NCI-H69 (cell line): ENCODE measurements around the gene PAK1.
A peak's percentile ranks its signal among the peaks of the same experiment; 100 is the strongest.
"Not testable (repeated sequence)": the region's sequence is repeated elsewhere in the genome, so short reads cannot be mapped to it uniquely, and the experiment has no call there.

Experiments used
- DNase-seq: peaks from one replicate; lab custom pipeline; 2025; lab: John Stamatoyannopoulos, UW

PAK1 gene

DNA sequence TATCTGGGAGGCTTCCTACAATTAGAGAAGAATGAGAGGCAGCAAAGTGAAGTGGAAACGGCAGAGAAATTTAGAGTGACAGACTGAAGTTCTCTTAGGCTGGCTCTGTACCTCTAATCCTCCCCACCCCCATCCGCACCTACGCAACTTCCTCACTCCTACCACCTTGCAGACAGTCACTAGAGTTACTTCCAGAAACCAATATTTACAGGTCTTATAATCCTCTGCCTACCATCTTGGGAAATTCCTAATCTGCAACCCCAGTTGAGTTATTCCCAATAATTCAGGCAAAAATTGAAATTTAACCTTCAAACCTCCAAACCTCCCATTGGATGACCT is 71.7 kb downstream of the PAK1 start:
- DNase-seq, result peak; percentile 96

DNA sequence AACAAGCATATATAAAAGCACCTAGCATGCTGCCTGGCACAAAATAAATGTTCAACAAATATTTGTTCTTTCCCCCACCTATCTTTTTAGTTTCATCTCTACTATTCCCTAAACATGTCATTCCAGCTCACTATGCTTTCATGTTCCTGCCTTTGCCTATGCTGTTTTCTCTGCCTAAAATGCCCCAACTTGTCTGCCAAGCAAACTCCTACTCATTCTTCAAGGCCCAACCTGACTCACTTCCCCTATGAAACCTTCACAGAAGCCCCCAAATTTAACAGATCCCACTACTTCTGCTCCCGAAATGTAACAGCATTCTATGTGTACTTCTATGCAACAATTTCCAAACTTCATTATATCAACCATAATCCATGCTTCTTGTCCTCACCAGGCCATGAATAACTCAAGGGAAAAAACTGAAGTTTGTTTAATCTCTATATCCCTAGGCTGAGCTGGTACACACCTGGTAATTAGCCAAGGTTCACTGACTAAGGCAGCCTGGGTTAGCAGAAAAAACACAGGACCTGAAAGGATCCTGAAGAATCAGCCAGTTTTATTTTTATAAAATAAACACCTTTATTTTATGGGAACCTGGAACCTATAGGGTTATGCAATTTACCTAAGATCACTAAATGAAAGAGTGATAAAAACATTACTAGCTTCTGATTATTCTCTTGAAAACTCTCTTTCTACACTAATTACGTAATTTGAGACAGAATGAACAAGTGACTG is 72.2 kb downstream of the PAK1 start:
- DNase-seq, result peak; percentile 96

DNA sequence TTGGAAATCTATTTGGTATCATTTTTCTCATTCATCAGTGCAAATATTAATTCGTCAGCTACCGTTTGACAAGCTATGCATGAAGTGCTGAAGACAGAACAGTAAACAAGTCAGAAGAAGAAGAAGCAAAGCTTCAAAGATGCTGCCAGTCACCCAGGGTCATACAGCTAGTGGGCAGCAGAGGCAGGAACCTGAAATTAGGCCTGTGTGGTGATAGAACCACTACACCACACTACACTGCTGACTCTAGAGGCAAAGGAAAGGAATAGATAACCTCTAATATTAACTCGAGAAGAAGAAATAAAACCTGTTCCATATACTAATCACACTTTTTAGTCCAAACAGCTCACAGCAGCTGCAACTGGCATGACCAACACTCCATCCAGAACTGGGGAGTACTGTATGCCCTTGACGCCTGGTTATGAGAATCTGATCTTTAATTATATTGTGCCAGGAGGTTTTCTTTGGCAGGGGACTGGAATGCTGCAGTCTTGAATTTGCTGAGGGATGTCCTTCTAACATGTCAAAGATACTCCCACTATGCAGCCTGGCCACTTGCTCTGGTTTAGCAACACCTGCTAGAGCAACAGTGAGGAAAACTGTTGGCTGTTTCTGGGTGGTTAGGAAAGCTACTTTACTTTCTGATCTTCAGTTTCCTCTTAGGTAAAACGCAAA is 73.0 kb downstream of the PAK1 start:
- peak; percentile 61 for DNase-seq

DNA sequence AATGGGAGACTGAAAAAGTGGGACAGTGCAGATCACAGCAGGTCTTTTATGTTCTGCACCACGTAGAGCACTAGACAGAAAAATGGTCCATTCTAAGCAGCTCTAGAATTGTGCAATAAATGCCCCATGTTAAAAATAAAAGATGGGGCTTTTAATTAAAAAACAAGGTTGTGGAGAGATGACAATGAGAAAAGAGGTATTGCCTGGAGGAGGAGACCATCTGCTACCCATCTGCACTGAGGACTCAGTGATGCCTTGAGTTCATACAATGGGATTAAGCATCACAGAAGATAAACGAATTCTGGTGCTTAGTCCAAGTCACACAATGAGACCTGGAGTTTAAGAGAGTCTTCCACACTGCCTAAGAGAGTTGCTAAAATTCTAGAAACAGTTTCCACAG is 73.6 kb downstream of the PAK1 start:
- peak; percentile 89 for DNase-seq

- DNase-seq, result peak; percentile 60
These were observed 76.3 kb downstream of the PAK1 start for GRCh38 chr11:77397631-77398030.

DNA sequence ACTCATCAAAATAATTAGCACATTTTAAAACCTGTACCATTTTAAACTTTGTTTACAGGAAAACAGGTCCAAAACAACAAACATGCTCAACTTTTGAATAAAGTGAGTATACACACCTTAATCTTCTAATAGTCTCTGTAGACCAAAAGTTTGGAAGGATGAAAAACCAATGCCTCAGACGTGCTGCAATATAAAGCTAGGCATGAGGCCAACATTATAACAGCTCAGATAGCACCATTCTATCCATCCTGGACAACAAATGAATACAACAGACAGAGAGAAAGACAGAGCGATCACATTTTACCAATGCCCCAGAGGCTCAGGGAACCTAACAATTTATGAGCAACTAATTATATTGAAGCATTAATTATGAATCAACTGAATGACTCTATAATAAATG is 77.0 kb downstream of the PAK1 start:
- peak; percentile 83 for DNase-seq

DNA sequence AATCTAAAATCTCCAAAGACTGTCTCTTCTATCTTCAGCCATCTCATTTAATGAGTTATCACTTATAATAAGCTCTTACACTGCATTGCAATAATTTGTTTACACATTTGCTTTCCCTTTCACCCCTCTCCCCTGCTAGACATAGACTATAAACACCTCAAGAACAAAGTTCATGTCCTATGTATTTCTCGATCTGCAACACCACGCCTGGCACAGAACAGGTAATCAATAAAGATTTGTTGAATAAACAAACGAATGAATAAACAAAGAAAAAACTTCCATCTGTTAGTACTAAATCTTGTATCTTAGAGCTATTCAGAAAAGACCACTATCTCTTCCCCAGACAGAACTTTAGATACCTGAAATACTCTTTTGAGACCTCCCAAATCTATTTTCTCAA is 77.6 kb downstream of the PAK1 start:
- no peak for DNase-seq

- peak; percentile 61 for DNase-seq
These were observed 78.3 kb downstream of the PAK1 start for GRCh38 chr11:77395460-77396173.

GRCh38 chr11:77392842-77393241 is 81.1 kb downstream of the PAK1 start:
- no peak for DNase-seq

- DNase-seq, result no peak
These were observed 86.2 kb downstream of the PAK1 start for GRCh38 chr11:77387701-77388100.

GRCh38 chr11:77386178-77386577 is 87.7 kb downstream of the PAK1 start:
- DNase-seq, result peak; percentile 7

GRCh38 chr11:77385255-77385771 is 88.6 kb downstream of the PAK1 start:
- not testable (repeated sequence) for DNase-seq

GRCh38 chr11:77384571-77384970 is 89.3 kb downstream of the PAK1 start:
- no peak for DNase-seq

DNA sequence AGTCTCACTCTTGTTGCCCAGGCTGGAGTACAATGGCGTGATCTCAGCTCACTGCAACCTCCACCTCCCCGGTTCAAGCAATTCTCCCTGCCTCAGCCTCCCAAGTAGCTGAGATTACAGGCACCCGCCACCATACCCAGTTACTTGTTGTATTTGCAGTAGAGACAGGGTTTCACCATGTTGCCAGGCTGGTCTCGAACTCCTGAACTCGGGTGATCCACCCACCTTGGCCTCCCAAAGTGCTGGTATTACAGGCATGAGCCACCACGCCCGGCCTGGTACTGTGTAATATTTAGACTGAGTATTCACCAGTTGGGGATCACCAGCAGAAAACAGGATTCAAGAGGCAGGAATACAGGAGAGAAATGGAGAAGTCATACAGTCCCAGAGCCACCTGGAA is 90.5 kb downstream of the PAK1 start:
- not testable (repeated sequence) for DNase-seq

DNA sequence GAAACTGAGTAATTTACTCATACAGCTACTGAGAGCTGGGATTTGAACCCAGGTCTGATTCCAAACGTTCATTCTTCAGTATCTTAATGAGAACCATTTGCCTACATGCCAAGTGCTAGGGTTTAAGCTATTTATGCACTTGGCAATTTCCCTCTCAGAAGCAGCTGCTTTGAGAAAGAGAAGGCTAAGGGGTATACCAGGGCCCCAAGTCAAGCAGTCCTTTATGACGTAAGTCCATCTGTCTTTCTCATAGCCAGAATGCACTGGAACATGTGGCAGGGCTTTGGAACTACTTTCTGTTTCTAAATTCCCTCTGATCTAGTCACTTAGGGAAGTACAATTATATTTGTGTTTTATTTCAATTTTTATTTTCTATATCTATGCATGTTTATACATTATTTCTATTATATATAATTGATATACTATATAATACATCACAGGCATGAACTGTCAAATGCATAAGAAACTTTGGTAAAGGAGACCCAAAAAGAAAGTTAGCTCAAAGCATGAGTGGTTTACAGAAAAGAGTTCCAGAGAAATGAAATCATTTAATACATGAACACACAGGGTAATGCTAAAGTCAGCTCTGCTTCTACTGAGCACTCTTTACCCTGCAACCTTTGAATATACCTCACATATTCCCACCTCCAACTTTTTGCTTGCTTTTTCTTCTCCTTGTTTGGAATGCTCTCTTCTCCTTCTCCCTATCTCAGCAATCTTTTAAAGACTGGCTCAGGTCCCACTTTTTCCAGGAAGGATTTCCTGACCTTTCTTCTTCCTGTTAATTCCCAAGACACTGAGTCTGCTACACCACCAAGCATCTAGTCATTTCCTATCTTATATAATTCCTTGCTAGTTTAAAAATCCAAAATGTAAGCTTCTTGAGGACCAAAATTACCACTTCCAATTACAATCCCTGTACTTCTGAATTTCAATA is 91.9 kb downstream of the PAK1 start:
- no peak for DNase-seq

GRCh38 chr11:77379934-77380333 is 94.0 kb downstream of the PAK1 start:
- no peak for DNase-seq

- DNase-seq, result no peak
These were observed 94.6 kb downstream of the PAK1 start for GRCh38 chr11:77379253-77379652.

GRCh38 chr11:77377734-77378133 is 96.2 kb downstream of the PAK1 start:
- no peak for DNase-seq

GRCh38 chr11:77375107-77375506 is 98.8 kb downstream of the PAK1 start:
- no peak for DNase-seq

DNA sequence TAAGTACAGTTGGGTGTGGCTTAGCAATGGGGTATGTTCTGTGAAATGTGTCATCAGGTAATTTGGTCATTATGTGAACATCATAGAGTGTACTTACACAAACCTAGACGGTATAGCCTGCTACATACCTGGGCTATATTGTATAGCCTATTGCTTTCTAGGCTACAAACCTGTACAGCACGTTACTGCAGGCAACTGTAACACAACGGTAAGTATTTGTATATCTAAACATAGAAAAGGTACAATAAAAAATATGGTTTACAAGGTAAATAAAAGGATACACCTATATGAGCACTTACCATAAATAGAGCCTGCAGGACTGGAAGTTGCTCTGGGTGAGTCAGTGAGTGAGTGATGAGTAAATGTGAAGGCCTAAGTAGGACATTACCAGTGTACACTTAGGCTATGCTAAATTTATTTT is 99.3 kb downstream of the PAK1 start:
- DNase-seq, result peak; percentile 13

- no peak for DNase-seq
These were observed 99.8 kb downstream of the PAK1 start for GRCh38 chr11:77374108-77374507.

GRCh38 chr11:77372726-77373125 is 101.2 kb downstream of the PAK1 start:
- DNase-seq, result peak; percentile 84
